ENCODE data around the gene RAPGEF5.

RAPGEF5 gene

DNA sequence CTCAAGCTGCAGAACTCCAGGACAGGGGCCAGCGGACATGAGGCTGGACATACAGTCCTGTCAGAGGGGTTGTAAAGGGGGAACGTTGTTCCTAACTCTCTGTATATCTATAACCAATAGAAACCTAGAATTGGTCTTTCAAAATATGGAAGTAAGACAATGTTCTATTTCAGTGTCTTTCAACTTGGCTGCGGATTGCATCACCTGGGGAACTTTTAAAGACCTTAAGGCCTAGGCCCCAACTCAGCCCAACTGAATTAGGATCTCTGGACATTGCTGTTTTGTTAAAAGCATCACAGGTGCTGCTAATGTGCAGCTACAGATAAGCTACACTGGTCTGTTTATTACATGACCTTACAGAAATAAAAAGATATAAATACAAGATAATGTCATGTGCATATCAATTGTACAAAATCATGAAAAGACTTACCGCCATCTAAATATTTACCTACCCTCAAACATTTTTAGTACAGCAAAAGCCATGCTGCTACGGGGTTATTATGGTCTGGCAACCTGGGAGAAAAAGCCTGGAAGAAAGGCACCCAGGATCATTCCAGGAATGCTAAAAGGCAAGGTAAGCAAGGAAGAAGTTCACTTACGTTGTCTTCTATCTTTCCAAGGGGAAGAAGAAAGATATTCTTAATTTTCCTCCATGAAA is 169.1 kb downstream of the RAPGEF5 start:
- DNase-seq (ENCODE audit: low read depth): no peak

DNA sequence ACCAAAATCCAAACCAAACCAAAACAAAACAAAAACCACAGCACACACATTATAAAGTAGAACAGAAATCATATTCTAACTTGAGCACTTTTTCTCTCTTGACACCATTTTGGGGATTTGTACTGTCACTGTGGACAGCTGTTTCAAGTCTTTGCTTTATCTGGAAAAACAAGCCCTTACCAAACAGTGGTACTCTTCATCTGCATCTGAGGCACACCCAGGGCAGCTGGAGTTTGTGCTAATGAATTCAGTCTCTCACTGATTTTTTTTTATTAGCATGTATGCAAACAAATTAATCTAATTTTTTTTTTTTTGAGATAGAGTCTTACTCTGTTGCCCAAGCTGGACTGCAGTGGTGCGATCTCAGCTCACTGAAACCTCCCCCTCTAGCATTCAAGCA is 171.4 kb downstream of the RAPGEF5 start:
- DNase-seq (ENCODE audit: low read depth): no peak

DNA sequence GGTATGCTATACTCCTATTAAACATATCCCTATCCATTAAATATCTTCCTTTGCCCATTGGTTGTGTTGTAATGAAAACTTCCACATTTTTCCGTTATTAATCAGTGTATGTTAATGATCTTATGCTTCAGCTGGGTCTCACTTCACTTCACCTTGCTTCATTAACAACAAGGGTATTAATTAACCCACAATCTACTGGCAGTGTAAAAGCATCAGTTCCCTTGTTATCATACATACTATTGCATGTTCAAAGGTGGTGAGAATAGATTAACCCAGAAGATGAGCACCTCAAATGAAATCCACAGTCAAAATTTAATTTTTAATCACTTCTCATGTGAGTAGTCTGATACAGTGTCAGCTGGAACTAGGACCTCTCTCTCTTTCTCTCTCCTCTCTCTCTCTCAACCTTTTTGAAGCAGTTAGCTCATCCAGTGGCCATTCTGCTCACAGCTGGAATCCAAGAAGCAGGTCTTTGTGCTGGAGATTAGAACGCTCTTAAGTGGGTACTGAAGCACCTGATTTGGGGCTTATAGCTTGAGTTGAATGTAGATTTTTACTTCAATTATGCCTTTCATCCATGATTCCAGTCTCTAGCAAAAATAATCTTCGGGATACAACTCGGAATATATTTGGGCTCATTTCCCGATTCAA is 172.3 kb downstream of the RAPGEF5 start:
- DNase-seq (ENCODE audit: low read depth): no peak

DNA sequence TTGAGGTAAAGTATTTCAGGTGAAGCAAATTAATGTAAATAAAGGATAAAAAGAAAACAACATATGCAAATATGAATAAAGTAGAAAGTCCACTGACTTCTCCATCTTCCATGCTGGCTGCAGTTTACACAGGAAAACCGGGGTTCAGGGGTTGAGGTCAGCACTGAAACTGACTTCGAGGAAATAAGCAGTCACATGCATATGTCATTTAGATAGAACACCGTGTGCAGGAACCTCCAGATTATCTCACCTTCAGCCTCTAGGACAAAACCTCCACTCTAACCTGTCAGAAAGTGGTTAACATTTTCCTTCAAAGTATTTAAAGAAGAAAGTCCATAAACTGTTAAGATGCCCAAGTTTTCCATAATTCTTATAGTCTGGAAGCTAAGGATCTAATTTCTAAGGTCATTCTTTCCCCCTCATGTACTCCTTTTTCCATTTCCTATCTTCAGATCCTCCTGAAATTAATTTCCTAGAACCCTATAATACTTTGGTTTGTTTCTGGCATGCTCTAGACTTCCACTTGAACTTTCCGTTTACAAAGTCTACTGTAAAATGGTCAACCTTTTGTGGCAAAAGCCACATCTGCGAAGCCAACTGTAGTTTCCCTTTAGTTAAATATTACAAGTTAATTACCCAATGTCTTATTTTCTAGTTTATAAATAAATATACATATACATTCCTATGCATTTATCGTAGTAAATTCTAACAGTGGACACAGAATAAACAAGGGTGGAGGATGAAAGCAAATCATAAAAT is 173.3 kb downstream of the RAPGEF5 start:
- DNase-seq (ENCODE audit: low read depth): no peak

DNA sequence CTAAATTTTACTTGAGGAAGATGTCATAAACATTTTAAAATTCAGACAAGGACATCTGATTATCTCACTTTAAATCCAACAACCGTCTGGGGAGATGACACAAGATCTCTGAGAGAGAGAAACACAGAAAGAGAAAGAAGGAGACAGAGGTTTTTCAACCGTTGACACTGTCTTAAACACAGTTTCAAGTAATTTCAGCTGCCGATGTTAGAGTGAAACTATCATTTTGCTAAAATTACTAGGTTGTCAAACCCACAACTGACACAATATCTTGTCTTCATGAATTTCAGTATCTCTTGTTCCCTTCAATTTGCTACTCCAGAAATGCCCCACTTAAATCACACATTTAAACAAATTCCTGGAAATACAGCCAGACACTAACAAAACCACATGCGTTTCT is 174.8 kb downstream of the RAPGEF5 start:
- no peak for DNase-seq (ENCODE audit: low read depth)

DNA sequence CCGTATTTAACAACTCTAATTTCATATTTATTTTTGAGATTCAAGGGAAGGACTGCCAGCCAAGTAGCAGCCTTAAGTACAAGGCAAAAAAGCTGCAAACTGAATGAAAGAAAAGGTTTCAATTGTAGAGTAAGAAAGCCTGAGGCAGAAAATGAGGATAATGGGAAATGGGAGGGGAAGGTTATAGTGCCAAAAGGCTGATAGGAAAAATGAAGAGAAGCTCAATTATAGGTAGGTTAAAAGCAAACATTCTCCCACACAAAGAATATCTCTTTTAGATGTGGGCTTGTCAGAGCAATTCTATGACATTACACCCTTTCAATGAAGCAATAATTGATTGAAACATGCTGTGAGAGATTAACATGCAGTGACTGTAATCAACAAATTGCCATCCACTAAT is 175.3 kb downstream of the RAPGEF5 start:
- no peak for DNase-seq (ENCODE audit: low read depth)

DNA sequence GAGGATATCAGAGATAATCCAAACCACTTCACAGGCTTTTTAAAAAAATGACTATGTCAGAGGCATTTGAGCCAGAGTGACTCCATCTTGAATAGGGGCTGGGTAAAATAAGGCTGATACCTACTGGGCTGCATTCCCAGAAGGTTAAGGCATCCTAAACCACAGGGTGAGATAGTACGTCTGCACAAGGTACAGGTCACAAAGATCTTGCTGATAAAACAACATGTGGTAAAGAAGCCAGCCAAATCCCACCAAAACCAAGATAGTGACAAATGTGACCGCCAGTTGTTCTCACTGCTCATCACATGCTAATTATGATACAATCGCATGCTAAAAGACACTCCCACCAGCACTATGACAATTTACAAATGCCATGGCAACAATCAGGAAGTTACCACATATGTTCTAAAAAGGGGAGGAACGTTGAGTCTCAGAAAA is 177.5 kb downstream of the RAPGEF5 start:
- DNase-seq (ENCODE audit: low read depth): no peak

DNA sequence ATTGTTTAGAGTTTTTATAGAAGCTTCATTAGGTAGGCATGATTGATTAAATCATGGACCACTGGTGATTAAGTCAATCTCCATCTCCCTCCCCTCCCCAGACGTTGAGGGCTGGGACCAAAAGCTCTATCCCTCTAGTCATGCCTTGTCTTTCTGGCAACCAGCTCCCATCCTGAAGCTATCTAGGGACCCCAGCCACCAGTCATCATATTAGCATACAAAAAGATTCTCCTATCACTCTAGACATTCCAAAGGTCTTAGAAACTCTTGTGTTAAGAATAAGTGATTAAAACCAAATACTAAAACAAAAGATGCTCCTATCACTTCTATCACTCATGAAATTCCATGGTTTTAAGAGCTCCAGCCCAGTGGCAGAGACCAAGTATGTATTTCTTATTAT is 178.2 kb downstream of the RAPGEF5 start:
- DNase-seq (ENCODE audit: low read depth): no peak

DNA sequence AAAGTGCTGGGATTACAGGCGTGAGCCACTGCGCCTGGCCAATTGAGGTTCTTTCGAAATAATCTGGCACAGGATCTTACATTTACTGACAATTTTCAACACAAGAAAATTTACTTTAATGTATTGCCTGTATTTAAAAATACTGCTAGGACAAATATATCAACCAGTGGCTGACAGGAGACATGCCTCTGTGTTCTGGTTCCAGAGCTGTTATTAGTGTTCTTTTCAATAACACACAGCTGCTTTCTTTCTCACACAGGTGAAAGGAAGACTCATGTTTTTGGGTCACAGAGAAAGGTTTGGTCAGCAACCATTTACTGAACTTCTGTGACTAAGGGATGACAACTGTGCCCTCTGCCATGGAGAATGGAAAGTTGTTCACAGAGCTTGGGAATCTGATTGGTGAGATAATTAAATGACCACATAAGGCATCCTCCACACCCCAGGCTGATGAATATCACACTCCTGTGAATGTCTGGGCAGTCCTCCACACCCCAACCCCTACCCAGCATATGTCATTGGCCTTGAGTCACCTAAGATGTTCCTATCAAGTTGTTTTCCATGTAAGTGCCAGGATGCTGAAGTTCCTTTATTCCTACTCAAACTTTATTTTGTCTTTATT is 180.1 kb downstream of the RAPGEF5 start:
- no peak for DNase-seq (ENCODE audit: low read depth)

DNA sequence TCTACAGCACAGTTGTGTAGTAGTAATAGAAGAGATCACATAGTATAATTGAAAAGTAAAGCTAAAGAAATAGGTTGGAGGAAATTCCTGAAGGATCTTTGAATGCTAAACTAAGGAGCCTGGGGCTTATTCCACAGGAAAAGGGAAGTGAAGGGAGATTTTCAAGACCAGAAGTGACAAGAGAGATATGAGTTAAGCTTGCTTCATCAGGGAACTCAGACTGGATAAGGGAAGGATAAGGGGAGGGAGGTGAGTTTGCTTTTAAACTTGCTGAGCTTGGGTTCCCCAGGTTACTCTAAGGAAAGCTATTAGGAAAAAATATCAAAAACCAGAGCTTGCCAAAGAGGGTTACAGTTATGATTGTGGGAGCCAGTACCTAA is 182.4 kb downstream of the RAPGEF5 start:
- DNase-seq (ENCODE audit: low read depth): no peak

DNA sequence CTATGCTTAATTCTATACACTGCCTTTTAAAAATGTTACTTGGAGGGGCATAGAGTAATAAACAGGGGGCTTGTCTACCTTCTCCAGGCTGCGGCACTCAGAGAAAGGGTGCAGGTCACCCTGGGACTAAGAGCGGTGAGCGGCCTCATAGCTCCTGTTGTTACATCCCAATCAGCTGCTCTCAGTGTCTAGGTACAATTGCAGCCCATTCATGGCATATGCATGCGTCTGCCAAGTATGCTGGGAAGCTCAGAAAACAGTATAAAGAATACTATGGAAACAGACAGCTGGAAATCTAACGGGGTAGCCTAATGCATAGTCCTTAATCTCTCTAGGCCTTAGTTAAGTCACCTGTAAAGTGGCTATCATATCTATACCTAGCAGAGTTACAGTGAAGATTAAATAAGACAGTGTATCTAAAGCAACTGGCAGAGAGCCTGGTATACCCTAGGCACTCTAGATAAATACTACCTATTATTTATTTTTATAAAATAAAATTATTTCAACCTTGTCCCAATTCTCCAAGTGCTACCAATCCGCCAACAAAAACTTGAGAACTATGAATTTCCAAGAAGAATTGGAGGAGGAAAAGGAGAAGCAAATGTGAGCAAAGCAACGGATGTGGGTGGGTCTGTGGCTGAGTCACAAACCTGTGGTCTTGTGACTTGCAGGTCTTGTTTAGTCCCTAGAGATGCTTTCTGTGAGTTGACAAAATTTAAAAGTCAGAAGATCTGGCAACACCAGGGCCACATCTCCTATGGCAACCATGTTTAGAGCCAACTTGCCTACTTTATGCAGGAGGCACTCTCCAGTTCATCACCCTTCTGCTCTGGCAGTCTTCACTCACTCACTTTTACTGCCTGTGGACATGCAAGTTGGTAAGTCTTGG is 183.0 kb downstream of the RAPGEF5 start:
- DNase-seq (ENCODE audit: low read depth): no peak

DNA sequence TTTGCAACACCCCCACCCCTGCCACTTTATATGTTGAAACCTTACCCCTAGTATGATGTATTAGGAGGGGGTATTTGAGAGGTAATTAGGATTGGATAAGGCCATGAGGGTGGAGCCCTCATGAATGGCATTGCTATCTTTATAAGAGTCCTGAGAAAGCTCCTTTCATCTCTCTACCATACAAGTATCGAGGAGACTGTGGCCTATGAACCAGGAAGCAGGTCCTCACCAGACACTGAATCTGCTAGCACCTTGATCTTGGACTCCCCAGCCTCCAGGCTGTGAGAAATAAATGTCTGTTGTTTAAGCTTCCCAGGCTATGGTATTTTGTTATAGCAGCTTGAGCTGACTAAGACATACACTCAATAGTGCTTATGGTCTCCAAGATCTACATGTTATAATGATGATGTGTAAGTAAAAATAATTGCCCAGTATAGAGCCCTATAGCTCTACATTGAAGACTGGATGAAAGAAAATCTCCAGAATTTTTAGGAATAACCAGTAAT is 188.8 kb downstream of the RAPGEF5 start:
- no peak for DNase-seq (ENCODE audit: low read depth)

DNA sequence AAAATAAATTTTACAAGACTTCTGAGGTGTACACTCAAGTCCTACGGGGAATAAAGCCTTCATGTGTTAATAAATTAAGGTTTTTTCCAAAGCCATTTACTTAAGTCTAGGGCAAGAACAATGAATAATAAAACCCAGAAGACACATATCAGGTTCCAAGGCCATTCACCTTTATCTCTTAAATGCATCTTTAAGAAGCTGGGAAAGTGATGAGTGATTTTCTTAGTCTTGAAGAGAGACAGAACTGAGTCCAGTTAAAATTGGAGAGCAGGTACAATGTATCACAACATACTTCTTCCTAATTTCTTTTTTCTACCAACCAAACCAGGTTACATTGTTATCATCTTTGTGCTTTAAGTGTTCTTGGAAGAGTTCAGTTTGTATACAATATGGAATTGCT is 189.5 kb downstream of the RAPGEF5 start:
- DNase-seq (ENCODE audit: low read depth): no peak

DNA sequence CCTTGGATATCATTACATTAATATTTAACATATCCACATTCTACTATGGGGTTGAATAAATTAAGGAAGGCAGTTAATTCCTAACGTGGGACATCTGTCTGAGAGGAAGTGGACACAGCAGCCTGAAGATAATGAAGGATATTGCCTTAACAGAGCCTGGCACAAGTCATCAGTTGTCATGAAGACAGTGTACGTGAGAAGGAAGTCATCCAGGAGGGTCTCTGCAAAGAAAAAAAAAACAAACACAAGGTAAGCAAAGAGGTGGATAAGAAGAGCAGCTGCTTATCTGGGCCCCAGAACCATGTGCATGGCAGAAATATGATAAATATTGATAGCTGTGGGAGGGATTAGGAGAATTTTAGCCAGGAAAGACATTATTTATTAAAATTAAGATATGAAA is 190.0 kb downstream of the RAPGEF5 start:
- DNase-seq (ENCODE audit: low read depth): no peak

DNA sequence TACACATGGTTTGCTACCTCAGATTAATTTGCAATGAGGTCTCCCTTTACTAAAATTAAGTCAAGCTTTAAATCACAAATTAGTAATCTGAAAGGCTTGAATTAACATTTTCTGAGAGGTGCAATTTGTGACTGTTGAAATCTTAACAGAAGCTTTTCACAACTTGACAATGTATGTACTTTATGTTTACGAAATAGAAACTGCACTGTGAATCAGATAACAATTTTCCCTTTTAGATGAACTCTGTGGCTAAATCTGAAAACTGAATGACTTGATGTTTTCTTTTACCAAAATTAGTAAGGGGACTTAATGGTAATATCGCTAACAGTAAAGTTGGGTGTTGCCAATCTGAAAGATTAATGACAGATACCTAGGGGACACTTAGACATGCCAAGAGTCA is 197.6 kb downstream of the RAPGEF5 start:
- DNase-seq (ENCODE audit: low read depth): no peak

DNA sequence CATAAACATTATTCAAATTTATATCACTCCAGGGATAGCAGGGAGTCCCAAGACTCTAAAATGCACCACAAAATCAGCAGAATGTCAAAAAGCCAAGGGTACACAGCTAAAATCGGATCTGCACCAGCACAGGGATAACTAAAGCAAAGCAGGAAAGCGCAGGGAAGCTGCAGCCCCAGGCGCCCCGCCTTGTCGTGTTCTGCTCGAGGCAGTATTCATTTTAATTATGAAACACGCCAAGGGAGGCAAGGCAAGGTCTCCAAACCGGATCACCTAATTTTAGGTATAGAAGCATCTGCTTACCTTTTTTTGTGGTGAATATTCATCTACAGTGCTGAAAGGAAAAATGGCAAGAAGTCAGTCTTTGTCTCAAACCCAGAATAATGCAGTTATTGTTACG is 199.4 kb downstream of the RAPGEF5 start:
- DNase-seq (ENCODE audit: low read depth): no peak

DNA sequence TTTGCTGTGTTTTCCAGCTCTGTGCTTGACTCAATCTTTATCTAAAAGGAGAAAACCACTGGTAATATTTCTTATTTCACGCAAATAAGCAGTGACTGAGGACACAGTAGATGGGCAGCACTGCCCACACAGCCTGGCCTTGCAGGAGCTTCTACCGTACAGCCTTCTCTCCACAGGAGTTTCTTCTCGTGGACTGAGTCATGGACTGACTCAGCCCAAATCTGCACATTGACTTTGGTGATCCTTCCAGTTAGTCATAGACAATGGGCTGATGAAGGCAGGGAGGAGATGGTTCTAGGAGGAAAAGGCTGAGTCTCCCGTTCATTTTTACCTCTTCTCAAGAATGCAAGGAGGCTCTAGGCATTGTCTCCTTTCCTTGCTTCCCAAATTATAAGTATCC is 200.7 kb downstream of the RAPGEF5 start:
- DNase-seq (ENCODE audit: low read depth): no peak

DNA sequence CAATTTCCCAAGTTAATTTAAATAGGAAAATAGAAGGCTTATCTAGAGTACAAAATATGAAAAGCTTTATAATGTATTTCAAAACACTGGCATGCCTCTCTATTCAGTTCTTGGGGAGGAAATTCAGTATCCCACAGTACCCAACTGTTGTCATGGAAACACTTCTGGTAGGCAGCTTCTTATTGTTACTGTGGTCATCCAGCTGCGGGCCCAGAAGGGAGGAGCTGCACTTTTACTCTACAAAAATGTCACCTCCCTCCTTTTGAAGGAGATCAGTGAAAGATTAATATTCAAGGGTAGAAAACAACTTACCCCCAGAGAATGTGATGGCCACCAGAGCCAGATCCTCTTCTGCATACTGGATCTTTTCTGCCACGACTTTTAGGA is 202.8 kb downstream of the RAPGEF5 start:
- no peak for DNase-seq (ENCODE audit: low read depth)

DNA sequence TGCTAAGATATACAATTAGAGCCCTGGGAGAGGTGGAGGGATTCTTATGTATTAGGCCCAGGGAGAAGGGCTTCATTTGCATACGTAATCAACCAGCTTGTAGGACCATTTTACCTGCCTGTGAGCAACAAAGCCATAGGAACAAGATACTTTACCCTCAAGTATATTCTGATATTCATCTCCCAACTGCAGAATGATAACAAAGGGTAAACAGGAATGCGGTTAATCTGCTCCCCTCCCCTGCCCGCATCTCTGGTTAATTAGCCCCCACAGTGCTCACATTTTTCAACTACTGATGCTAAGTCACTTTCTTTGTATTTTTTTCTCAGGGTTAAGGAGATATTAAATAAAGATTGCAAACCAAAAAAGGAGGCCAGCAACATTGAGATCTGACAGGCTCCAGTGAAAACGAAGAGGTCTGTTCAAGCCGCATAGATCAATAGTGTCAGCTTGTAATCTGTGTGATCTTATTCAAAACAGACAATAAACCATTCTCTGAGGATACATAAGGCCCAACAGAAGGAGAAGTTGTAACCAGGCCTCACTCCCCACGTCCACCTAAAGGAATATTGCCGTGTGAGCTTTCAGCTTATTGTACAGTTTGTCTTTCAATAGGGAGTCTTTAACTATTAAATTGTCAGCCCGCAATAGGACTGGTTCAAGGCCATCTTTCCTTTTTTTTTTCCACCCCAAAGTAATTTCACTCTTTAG is 203.4 kb downstream of the RAPGEF5 start:
- no peak for DNase-seq (ENCODE audit: low read depth)

DNA sequence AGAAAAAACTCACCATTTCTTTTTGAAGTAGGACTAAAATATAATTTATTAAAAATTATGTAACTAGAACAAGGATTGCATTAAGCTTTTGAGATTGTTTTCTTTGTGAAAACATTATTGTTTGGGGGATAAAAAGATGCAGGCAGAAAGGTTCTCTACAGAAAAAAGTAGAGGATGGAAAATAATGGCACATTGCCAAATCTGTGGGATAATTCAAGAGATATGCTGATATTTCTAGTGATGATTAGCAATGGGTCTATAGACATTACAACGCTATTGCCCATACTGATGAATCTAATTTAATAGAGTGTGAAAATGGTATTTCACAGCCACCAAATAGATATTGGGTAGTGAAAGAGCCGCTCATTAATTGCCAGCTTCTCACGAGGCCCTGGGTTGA is 204.3 kb downstream of the RAPGEF5 start:
- DNase-seq (ENCODE audit: low read depth): no peak

DNA sequence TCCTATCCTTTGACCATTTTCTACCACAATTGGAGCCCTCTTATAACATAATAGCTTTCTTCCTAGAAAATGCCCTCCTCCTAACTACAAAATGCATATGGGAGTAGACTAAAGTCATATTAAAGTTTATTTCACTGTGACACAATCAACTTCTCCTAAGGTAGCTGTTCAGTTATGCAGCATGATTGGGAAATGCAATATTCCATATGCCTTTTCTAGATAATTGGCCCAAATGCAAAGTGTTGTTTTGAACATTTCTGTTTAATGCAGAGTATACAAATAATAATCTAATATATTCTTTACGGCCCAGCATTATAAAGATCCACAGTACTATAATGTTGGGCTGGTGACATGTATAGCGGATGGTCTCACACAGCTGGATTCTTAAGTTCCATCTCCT is 205.1 kb downstream of the RAPGEF5 start:
- no peak for DNase-seq (ENCODE audit: low read depth)
